HepG2 (cell line): ENCODE data around the gene LMAN1L. TPM values are rescaled to one million over a fixed set of nuclear protein-coding genes. Genes with fewer than 3 reads are reported as not detected.

ENCODE experiments used
- CBX5 ChIP-seq: sonication (generic); formaldehyde crosslinking; IDR thresholded peaks from 2 replicates; pipeline ENCODE4 v1.4.0; 2020; ENCODE audit warnings: missing genetic modification reagents, borderline replicate concordance
- FOXA1 ChIP-seq, 2 experiments: fragments of 450-650 bp in 1 of 2; sonication (generic) in 1 of 2; formaldehyde crosslinking in 1 of 2; IDR thresholded peaks; 2 replicates each; pipeline versions ENCODE4 v1.4.0 to v1.6.1; 2016 to 2020; ENCODE audit warnings: missing genetic modification reagents in 1 of 2
- GTF3A ChIP-seq: sonication (generic); formaldehyde crosslinking; conservative IDR thresholded peaks from 2 replicates; pipeline ENCODE4 v1.4.0; 2020; ENCODE audit warnings: mild to moderate bottlenecking, missing genetic modification reagents
- JUN ChIP-seq: sonication (generic); formaldehyde crosslinking; IDR thresholded peaks from 2 replicates; pipeline ENCODE4 v1.4.0; 2020; ENCODE audit warnings: mild to moderate bottlenecking, missing genetic modification reagents
- NR1H2 ChIP-seq: sonication (generic); formaldehyde crosslinking; IDR thresholded peaks from 2 replicates; pipeline ENCODE4 v1.8.1; 2022; ENCODE audit warnings: low read depth, missing genetic modification reagents, borderline replicate concordance
- ZBTB20 ChIP-seq: sonication (generic); formaldehyde crosslinking; IDR thresholded peaks from 2 replicates; pipeline ENCODE4 v1.8.1; 2023; ENCODE audit warnings: missing genetic modification reagents, low read depth, mild to moderate bottlenecking, borderline replicate concordance
- ZBTB8A ChIP-seq: sonication (generic); formaldehyde crosslinking; IDR thresholded peaks from 2 replicates; pipeline ENCODE4 v1.4.0; 2020; ENCODE audit warnings: mild to moderate bottlenecking, low read depth, missing genetic modification reagents, borderline replicate concordance
- ZNF121 ChIP-seq: sonication (generic); formaldehyde crosslinking; IDR thresholded peaks from 2 replicates; pipeline ENCODE4 v1.5.0; 2020; ENCODE audit warnings: mild to moderate bottlenecking, missing genetic modification reagents
- ZNF329 ChIP-seq: sonication (generic); formaldehyde crosslinking; IDR thresholded peaks from 2 replicates; pipeline ENCODE4 v1.9.0; 2021; ENCODE audit warnings: low read depth, mild to moderate bottlenecking, missing genetic modification reagents
- ZNF567 ChIP-seq: sonication (generic); formaldehyde crosslinking; IDR thresholded peaks from 2 replicates; pipeline ENCODE4 v1.8.1; 2023; ENCODE audit warnings: mild to moderate bottlenecking, missing genetic modification reagents, borderline replicate concordance
- ZNF589 ChIP-seq: sonication (generic); formaldehyde crosslinking; conservative IDR thresholded peaks from 2 replicates; pipeline ENCODE4 v1.8.0; 2022; ENCODE audit warnings: mild to moderate bottlenecking, moderate library complexity, missing genetic modification reagents
- ZNF619 ChIP-seq: sonication (generic); formaldehyde crosslinking; IDR thresholded peaks from 2 replicates; pipeline ENCODE4 v1.4.0; 2020; ENCODE audit warnings: mild to moderate bottlenecking, missing genetic modification reagents
- polyA plus RNA-seq, 8 experiments: library from polyadenylated mRNA; depleted of rRNA in 3 of 8; stranded (reverse) in 7 of 8; unstranded in 1 of 8; fragments of >200 nt; fragmentation: Illumina TruSeq in 4 of 8; extraction: Trizol in 4 of 8; gene quantifications; 2 replicates each; pipeline versions ENCODE4 v1.2.1 to v1.2.3, GENCODE V29; 2011 to 2016; ENCODE audit warnings: low read depth in 4 of 8, missing spikeins in 1 of 8, mixed read lengths in 1 of 8; ENCODE audit not compliant: insufficient read depth in 1 of 8
- total RNA-seq, 5 experiments: library from RNA; depleted of rRNA; stranded (reverse); fragments of >200 nt; fragmentation: Illumina TruSeq; extraction: Trizol; gene quantifications; 2 replicates each; pipeline ENCODE4 v1.2.3, GENCODE V29; 2016; ENCODE audit warnings: low read depth in 1 of 5
- TF ChIP-seq, protein P1 (sequence below): IDR thresholded peaks from 2 replicates; pipeline ENCODE4 v1.6.1; 2016; ENCODE audit warnings: control low read depth
- TF ChIP-seq, protein P2 (sequence below): IDR thresholded peaks from 2 replicates; pipeline ENCODE4 v1.6.1; 2018; ENCODE audit warnings: missing genetic modification reagents, mild to moderate bottlenecking, missing compliant biosample characterization
- TF ChIP-seq, protein P3 (sequence below): sonication (generic); formaldehyde crosslinking; IDR thresholded peaks from 2 replicates; pipeline ENCODE4 v1.4.0; 2020; ENCODE audit warnings: missing genetic modification reagents
- TF ChIP-seq, protein P4 (sequence below): sonication (generic); formaldehyde crosslinking; IDR thresholded peaks from 2 replicates; pipeline ENCODE4 v1.4.0; 2020; ENCODE audit warnings: missing genetic modification reagents

The LMAN1L gene
- total and polyA plus RNA-seq, 2 of the 13 experiments (the other 11 are each of a cell fraction or from before 2014, with no cell fraction given), result not detected

DNA sequence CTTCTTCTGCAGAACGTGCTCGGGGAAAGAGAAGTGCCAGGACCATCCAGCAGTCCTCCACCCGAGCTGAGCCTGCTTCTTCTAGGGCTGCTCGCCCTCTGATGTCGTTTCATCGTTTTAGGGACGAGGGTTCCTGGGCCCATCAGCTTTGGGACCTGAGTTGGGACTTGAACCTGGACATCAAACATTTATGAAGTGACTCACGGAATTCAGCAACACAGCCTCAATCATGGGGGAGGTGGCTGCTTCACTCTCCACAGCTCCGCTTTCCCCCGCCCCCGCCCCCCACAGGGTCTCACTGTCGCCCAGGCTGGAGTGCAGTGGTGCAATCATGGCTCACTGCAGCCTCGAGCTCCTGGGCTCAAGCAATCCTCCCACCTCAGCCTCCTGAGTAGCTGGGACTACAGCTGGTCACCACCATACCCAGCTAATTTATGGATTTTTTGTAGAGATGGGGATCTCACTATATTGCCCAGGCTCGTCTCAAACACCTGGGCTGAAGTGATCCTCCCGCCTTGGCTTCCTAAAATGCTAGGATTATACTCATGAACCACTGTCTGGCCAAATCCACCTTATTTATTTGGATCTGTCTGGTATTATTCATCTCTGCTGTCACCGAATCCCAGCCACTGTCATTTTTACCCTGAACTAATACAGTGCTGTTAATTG is 61.3 kb downstream of the LMAN1L start (continued):
- TF ChIP-seq, protein P1, sequence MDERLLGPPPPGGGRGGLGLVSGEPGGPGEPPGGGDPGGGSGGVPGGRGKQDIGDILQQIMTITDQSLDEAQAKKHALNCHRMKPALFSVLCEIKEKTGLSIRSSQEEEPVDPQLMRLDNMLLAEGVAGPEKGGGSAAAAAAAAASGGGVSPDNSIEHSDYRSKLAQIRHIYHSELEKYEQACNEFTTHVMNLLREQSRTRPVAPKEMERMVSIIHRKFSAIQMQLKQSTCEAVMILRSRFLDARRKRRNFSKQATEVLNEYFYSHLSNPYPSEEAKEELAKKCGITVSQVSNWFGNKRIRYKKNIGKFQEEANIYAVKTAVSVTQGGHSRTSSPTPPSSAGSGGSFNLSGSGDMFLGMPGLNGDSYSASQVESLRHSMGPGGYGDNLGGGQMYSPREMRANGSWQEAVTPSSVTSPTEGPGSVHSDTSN, result no peak
- TF ChIP-seq ZBTB20 (CRISPR knock-in tag), result no peak
- TF ChIP-seq, protein P2, sequence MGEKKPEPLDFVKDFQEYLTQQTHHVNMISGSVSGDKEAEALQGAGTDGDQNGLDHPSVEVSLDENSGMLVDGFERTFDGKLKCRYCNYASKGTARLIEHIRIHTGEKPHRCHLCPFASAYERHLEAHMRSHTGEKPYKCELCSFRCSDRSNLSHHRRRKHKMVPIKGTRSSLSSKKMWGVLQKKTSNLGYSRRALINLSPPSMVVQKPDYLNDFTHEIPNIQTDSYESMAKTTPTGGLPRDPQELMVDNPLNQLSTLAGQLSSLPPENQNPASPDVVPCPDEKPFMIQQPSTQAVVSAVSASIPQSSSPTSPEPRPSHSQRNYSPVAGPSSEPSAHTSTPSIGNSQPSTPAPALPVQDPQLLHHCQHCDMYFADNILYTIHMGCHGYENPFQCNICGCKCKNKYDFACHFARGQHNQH (CRISPR knock-in tag), result no peak
- no peak for TF ChIP-seq ZNF619 (CRISPR knock-in tag)
- TF ChIP-seq, protein P3, sequence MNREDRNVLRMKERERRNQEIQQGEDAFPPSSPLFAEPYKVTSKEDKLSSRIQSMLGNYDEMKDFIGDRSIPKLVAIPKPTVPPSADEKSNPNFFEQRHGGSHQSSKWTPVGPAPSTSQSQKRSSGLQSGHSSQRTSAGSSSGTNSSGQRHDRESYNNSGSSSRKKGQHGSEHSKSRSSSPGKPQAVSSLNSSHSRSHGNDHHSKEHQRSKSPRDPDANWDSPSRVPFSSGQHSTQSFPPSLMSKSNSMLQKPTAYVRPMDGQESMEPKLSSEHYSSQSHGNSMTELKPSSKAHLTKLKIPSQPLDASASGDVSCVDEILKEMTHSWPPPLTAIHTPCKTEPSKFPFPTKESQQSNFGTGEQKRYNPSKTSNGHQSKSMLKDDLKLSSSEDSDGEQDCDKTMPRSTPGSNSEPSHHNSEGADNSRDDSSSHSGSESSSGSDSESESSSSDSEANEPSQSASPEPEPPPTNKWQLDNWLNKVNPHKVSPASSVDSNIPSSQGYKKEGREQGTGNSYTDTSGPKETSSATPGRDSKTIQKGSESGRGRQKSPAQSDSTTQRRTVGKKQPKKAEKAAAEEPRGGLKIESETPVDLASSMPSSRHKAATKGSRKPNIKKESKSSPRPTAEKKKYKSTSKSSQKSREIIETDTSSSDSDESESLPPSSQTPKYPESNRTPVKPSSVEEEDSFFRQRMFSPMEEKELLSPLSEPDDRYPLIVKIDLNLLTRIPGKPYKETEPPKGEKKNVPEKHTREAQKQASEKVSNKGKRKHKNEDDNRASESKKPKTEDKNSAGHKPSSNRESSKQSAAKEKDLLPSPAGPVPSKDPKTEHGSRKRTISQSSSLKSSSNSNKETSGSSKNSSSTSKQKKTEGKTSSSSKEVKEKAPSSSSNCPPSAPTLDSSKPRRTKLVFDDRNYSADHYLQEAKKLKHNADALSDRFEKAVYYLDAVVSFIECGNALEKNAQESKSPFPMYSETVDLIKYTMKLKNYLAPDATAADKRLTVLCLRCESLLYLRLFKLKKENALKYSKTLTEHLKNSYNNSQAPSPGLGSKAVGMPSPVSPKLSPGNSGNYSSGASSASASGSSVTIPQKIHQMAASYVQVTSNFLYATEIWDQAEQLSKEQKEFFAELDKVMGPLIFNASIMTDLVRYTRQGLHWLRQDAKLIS, result no peak
- TF ChIP-seq ZNF567 (CRISPR knock-in tag), result no peak
- no peak for TF ChIP-seq NR1H2
- TF ChIP-seq FOXA1 (IDR thresholded peaks at IDR 0.05), result no peak
- no peak for TF ChIP-seq FOXA1 (CRISPR knock-in tag; IDR thresholded peaks at IDR 0.05)
- TF ChIP-seq, protein P4, sequence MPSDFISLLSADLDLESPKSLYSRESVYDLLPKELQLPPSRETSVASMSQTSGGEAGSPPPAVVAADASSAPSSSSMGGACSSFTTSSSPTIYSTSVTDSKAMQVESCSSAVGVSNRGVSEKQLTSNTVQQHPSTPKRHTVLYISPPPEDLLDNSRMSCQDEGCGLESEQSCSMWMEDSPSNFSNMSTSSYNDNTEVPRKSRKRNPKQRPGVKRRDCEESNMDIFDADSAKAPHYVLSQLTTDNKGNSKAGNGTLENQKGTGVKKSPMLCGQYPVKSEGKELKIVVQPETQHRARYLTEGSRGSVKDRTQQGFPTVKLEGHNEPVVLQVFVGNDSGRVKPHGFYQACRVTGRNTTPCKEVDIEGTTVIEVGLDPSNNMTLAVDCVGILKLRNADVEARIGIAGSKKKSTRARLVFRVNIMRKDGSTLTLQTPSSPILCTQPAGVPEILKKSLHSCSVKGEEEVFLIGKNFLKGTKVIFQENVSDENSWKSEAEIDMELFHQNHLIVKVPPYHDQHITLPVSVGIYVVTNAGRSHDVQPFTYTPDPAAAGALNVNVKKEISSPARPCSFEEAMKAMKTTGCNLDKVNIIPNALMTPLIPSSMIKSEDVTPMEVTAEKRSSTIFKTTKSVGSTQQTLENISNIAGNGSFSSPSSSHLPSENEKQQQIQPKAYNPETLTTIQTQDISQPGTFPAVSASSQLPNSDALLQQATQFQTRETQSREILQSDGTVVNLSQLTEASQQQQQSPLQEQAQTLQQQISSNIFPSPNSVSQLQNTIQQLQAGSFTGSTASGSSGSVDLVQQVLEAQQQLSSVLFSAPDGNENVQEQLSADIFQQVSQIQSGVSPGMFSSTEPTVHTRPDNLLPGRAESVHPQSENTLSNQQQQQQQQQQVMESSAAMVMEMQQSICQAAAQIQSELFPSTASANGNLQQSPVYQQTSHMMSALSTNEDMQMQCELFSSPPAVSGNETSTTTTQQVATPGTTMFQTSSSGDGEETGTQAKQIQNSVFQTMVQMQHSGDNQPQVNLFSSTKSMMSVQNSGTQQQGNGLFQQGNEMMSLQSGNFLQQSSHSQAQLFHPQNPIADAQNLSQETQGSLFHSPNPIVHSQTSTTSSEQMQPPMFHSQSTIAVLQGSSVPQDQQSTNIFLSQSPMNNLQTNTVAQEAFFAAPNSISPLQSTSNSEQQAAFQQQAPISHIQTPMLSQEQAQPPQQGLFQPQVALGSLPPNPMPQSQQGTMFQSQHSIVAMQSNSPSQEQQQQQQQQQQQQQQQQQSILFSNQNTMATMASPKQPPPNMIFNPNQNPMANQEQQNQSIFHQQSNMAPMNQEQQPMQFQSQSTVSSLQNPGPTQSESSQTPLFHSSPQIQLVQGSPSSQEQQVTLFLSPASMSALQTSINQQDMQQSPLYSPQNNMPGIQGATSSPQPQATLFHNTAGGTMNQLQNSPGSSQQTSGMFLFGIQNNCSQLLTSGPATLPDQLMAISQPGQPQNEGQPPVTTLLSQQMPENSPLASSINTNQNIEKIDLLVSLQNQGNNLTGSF (CRISPR knock-in tag), result no peak
- TF ChIP-seq ZNF589 (CRISPR knock-in tag), result no peak
- TF ChIP-seq ZNF329 (CRISPR knock-in tag), result no peak
- TF ChIP-seq CBX5, result no peak
- TF ChIP-seq JUN (CRISPR knock-in tag), result no peak
- TF ChIP-seq GTF3A (CRISPR knock-in tag), result no peak
- peak; percentile 87 for TF ChIP-seq ZNF121 (CRISPR knock-in tag)
- no peak for TF ChIP-seq ZBTB8A
